ENCODE data around the gene SAMD8.
A peak's percentile ranks its signal among the peaks of the same experiment; 100 is the strongest.

Gene SAMD8

DNA sequence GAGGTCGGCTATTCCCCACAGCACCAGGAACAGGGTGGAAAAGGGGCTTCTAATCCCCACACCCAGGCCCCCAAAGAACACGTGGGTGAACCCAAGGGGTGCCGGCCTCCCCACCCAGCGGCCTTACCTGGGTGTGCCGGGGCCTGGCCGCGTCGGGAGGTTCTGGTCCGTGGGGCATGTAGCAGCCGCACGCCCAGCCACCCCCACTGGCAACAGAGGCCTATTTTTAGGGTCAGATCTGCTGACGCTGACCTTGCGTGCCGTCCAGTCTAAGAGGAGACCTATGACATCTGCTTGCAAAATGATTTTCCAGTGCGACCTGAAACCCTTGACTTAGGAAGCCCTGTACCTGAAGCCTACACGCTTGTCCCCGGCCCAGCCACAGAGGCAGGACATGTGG lies 38.0 kb upstream of the SAMD8 start:
- peaks cover 16% of the 10 kb centered on the region for H3K4me1 Mint-ChIP-seq
- H3K27ac Mint-ChIP-seq (ENCODE audit: low read depth): no peak overlapping the region

DNA sequence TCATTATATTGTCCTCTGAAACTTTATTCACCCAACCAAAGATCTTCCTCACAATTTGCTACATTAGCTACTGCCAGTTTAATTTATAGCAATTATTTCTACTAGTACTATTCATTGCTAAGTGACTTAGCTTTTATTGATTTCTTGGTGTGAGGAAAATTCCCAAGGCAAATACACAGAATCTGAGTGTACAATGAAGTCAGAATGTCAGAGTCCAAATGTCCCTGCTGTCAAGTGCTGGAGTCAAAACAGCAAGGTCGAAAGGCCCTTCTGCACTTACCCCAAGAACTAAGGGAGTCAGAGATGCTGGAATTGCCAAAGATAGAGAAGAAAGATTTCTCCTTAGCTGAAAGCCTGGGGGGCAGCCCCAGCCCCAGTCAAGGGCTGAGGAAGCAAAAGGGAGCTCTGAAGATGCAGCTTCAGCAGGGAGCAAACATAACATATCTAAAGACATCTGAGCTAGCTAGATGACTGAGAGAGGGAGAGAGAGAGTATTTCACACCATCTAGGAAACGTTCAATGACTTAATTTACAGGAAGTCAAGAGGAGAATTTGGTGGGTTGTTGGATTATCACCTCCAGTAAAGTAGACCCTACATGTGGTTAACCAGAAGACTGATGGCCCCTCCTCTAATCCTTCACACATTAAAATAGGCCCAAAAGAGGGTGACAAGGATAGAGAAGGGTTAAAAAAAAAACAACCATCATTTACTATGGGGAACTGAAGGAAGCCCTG lies 36.6 kb upstream of the SAMD8 start:
- DNase-seq (ENCODE audit: low spot score in 2 of 2) (no peak), ATAC-seq (replicated peaks; ENCODE audit: extremely low read depth, poor library complexity, severe bottlenecking) (no peak)
- Mint-ChIP-seq H3K4me3 (no peak overlapping the region), H3K9me3 (no peaks in the 10 kb centered on the region), H3K27ac (ENCODE audit: low read depth) (peak overlapping the region; percentile 68), H3K4me1 (peaks cover 16% of the 10 kb centered on the region), H3K27me3 (no peaks in the 10 kb centered on the region), H3K36me3 (ENCODE audit: insufficient read depth) (no peaks in the 10 kb centered on the region)

More for the DNA sequence above, 38.0 kb upstream of the SAMD8 start:
- no peak overlapping the region for H3K4me3 Mint-ChIP-seq
- ATAC-seq (replicated peaks; ENCODE audit: extremely low read depth, poor library complexity, severe bottlenecking) (no peak), DNase-seq (ENCODE audit: low spot score in 2 of 2) (no peak)
- H3K36me3 Mint-ChIP-seq (ENCODE audit: insufficient read depth): no peaks in the 10 kb centered on the region
- H3K27me3 Mint-ChIP-seq: no peaks in the 10 kb centered on the region
- H3K9me3 Mint-ChIP-seq: no peaks in the 10 kb centered on the region

GRCh38 chr10:75076348-75076747 lies 35.1 kb upstream of the SAMD8 start:
- peaks cover 16% of the 10 kb centered on the region for H3K4me1 Mint-ChIP-seq
- H3K9me3 Mint-ChIP-seq: peaks cover 4% of the 10 kb centered on the region
- H3K27me3 Mint-ChIP-seq: no peaks in the 10 kb centered on the region
- peaks cover 2% of the 10 kb centered on the region for H3K36me3 Mint-ChIP-seq (ENCODE audit: insufficient read depth)
- ATAC-seq (replicated peaks; ENCODE audit: extremely low read depth, poor library complexity, severe bottlenecking) (no peak), DNase-seq (ENCODE audit: low spot score in 2 of 2) (no peak)
- no peak overlapping the region for H3K4me3 Mint-ChIP-seq
- H3K27ac Mint-ChIP-seq (ENCODE audit: low read depth): peak overlapping the region; percentile 84

- Mint-ChIP-seq H3K27ac (ENCODE audit: low read depth) (no peak overlapping the region), H3K9me3 (peaks cover 6% of the 10 kb centered on the region), H3K36me3 (ENCODE audit: insufficient read depth) (peaks cover 2% of the 10 kb centered on the region), H3K4me1 (peaks cover 12% of the 10 kb centered on the region), H3K27me3 (no peaks in the 10 kb centered on the region), H3K4me3 (no peak overlapping the region)
- DNase-seq (ENCODE audit: low spot score in 2 of 2): no peak
- no peak for ATAC-seq (replicated peaks; ENCODE audit: extremely low read depth, poor library complexity, severe bottlenecking)
Observed at GRCh38 chr10:75079436-75080083, 31.9 kb upstream of the SAMD8 start.

DNA sequence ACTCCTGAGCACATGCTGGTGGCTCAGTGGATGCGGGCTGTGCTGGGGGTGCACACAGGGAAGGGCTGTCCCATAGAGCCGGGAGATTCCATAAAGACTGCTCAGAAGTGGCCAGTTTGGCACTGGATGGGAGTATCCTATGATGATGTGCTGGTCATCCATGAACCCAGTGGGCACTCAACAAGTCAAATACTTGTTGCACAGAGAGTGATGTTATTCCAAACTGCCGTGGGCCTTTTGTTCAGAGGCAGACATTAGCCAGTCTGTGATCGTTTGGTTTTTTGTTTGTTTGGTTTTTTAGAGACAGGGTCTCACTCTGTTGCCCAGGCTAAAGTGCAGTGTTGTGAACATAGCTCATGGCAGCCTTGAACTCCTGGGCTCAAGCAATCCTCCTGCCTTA lies 30.9 kb upstream of the SAMD8 start:
- ATAC-seq (replicated peaks; ENCODE audit: extremely low read depth, poor library complexity, severe bottlenecking) (no peak), DNase-seq (ENCODE audit: low spot score in 2 of 2) (no peak)
- H3K36me3 Mint-ChIP-seq (ENCODE audit: insufficient read depth): peaks cover 2% of the 10 kb centered on the region
- peaks cover 6% of the 10 kb centered on the region for H3K9me3 Mint-ChIP-seq
- no peaks in the 10 kb centered on the region for H3K27me3 Mint-ChIP-seq
- H3K27ac Mint-ChIP-seq (ENCODE audit: low read depth): no peak overlapping the region
- H3K4me3 Mint-ChIP-seq: no peak overlapping the region
- peaks cover 4% of the 10 kb centered on the region for H3K4me1 Mint-ChIP-seq

- H3K27ac Mint-ChIP-seq (ENCODE audit: low read depth): no peak overlapping the region
- ATAC-seq (replicated peaks; ENCODE audit: extremely low read depth, poor library complexity, severe bottlenecking) (no peak), DNase-seq (ENCODE audit: low spot score in 2 of 2) (no peak)
- peaks cover 6% of the 10 kb centered on the region for H3K9me3 Mint-ChIP-seq
- H3K4me1 Mint-ChIP-seq: peaks cover under 1% of the 10 kb centered on the region
- no peak overlapping the region for H3K4me3 Mint-ChIP-seq
- H3K27me3 Mint-ChIP-seq: no peaks in the 10 kb centered on the region
- peaks cover 2% of the 10 kb centered on the region for H3K36me3 Mint-ChIP-seq (ENCODE audit: insufficient read depth)
Observed at GRCh38 chr10:75081379-75081778, 30.1 kb upstream of the SAMD8 start.

- DNase-seq (ENCODE audit: low spot score in 2 of 2) (no peak), ATAC-seq (replicated peaks; ENCODE audit: extremely low read depth, poor library complexity, severe bottlenecking) (no peak)
- Mint-ChIP-seq H3K4me1 (no peaks in the 10 kb centered on the region), H3K36me3 (ENCODE audit: insufficient read depth) (peaks cover 2% of the 10 kb centered on the region), H3K4me3 (no peak overlapping the region), H3K27ac (ENCODE audit: low read depth) (no peak overlapping the region), H3K9me3 (peaks cover 6% of the 10 kb centered on the region), H3K27me3 (no peaks in the 10 kb centered on the region)
Observed at GRCh38 chr10:75083972-75084833, 27.3 kb upstream of the SAMD8 start.

GRCh38 chr10:75084834-75085384 lies 26.5 kb upstream of the SAMD8 start:
- Mint-ChIP-seq H3K27me3 (no peaks in the 10 kb centered on the region), H3K4me1 (no peaks in the 10 kb centered on the region), H3K27ac (ENCODE audit: low read depth) (no peak overlapping the region), H3K4me3 (no peak overlapping the region), H3K36me3 (ENCODE audit: insufficient read depth) (peaks cover 2% of the 10 kb centered on the region), H3K9me3 (peaks cover 6% of the 10 kb centered on the region)
- no peak for DNase-seq (ENCODE audit: low spot score in 2 of 2)
- ATAC-seq (replicated peaks; ENCODE audit: extremely low read depth, poor library complexity, severe bottlenecking): no peak

DNA sequence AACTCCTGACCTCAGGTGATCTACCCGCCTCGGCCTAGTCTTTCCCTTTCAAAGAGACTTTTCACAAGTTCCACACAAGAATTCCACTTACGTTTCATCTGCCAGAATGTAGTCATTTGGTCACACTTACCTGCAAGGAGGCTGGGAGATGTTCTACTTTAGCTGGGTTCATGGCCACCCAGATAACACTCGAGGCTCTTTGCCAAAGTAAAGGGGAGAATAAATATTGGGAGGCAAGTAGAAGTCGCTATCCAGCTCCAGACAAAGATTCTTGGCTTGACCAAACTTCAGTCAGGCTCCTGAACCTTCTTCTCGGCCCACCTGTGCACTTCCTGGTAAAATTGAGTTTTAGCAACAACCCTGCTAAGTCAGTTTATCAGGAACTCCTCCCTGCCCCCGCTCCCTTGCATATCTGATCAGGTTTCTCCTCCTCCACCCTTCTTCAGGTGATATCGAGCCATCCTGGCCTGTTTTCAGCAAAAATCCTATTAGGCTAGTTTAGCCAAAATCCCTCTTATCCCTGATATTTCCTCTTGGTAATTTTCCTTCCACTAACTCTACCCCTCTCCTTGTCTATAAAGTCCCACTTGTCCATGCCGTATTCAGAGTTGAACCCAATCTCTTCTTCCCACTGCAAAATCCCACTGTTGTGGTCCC lies 25.1 kb upstream of the SAMD8 start:
- ATAC-seq (replicated peaks; ENCODE audit: extremely low read depth, poor library complexity, severe bottlenecking) (no peak), DNase-seq (ENCODE audit: low spot score in 2 of 2) (no peak)
- Mint-ChIP-seq H3K27me3 (no peaks in the 10 kb centered on the region), H3K4me3 (no peak overlapping the region), H3K4me1 (no peaks in the 10 kb centered on the region), H3K36me3 (ENCODE audit: insufficient read depth) (no peaks in the 10 kb centered on the region), H3K27ac (ENCODE audit: low read depth) (no peak overlapping the region), H3K9me3 (peaks cover 2% of the 10 kb centered on the region)

DNA sequence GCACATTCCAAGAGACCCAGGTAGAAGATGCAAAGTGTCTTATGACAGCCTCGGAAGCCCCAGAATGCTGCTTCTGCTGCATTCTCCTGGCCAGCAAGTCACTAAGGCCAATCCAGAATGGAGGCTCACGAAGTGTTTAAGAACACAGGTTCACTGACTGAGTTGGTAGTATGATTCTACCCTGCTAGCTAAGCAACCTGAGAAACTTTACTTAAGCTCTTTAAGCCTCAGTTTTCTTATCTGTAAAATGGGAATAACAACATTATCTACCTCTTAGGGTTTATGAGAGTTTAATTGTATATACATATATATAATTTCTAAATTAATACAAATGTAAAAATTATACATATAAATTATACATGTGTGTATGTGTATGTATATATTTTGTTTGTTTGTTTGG lies 22.8 kb upstream of the SAMD8 start:
- Mint-ChIP-seq H3K27me3 (no peaks in the 10 kb centered on the region), H3K36me3 (ENCODE audit: insufficient read depth) (no peaks in the 10 kb centered on the region), H3K4me1 (no peaks in the 10 kb centered on the region), H3K9me3 (no peaks in the 10 kb centered on the region), H3K4me3 (no peak overlapping the region), H3K27ac (ENCODE audit: low read depth) (no peak overlapping the region)
- DNase-seq (ENCODE audit: low spot score in 2 of 2): no peak
- no peak for ATAC-seq (replicated peaks; ENCODE audit: extremely low read depth, poor library complexity, severe bottlenecking)

DNA sequence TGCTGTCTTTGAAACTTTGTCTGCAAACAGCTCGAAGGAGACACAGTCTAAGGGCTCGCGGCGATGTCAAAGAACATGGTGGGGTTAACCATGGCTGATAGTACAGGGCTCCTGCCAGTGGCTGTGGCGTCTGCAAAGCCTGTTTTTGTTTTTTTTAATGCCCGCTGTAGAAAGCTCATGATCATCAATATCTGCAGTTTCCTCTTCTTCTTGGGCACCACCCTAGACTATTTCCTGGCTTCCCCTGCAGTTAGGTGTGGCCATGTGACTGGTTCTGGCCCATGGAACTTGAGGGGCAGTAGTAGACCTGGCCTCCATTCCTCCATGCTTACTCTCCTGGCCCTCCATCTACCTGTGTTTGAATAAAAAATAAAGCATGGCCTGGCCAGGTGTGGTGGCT lies 21.8 kb upstream of the SAMD8 start:
- DNase-seq (ENCODE audit: low spot score in 2 of 2): no peak
- H3K4me3 Mint-ChIP-seq: no peak overlapping the region
- H3K27ac Mint-ChIP-seq (ENCODE audit: low read depth): no peak overlapping the region
- no peaks in the 10 kb centered on the region for H3K27me3 Mint-ChIP-seq
- H3K4me1 Mint-ChIP-seq: no peaks in the 10 kb centered on the region
- H3K36me3 Mint-ChIP-seq (ENCODE audit: insufficient read depth): no peaks in the 10 kb centered on the region
- no peak for ATAC-seq (replicated peaks; ENCODE audit: extremely low read depth, poor library complexity, severe bottlenecking)
- H3K9me3 Mint-ChIP-seq: no peaks in the 10 kb centered on the region

GRCh38 chr10:75091146-75091545 lies 20.3 kb upstream of the SAMD8 start:
- no peak overlapping the region for H3K27ac Mint-ChIP-seq (ENCODE audit: low read depth)

More at GRCh38 chr10:75091146-75091545, 20.3 kb upstream of the SAMD8 start:
- H3K4me3 Mint-ChIP-seq: no peak overlapping the region
- ATAC-seq (replicated peaks; ENCODE audit: extremely low read depth, poor library complexity, severe bottlenecking) (no peak), DNase-seq (ENCODE audit: low spot score in 2 of 2) (no peak)
- H3K27me3 Mint-ChIP-seq: no peaks in the 10 kb centered on the region
- no peaks in the 10 kb centered on the region for H3K9me3 Mint-ChIP-seq
- no peaks in the 10 kb centered on the region for H3K36me3 Mint-ChIP-seq (ENCODE audit: insufficient read depth)
- H3K4me1 Mint-ChIP-seq: no peaks in the 10 kb centered on the region

All from central memory CD8-positive, alpha-beta T cell (primary cell).